Epithelial cell of proximal tubule (primary cell): Measurements from ENCODE around the gene DGLUCY. TPM values are rescaled to one million over a fixed set of nuclear protein-coding genes. Genes with fewer than 3 reads are reported as not detected.
"Not testable (repeated sequence)": the region's sequence is repeated elsewhere in the genome, so short reads cannot be mapped to it uniquely, and the experiment has no call there.

Source experiments
- DNase-seq: peaks from one replicate; pipeline ENCODE4 v3.0.0-alpha.2; 2011; ENCODE audit warnings: low read depth
- H3K4me3 ChIP-seq: 2 replicates; pipeline ENCODE4 v1.5.1; 2011; ENCODE audit warnings: low read depth, mild to moderate bottlenecking, low read length
- total RNA-seq: library from RNA; depleted of rRNA; stranded (reverse); fragments of >200 nt; gene quantifications from 2 replicates; pipeline ENCODE4 v1.2.3, GENCODE V29; 2015
- TF ChIP-seq, protein P1 (sequence below): conservative IDR thresholded peaks from 2 replicates; pipeline ENCODE4 v1.5.1; 2012; ENCODE audit warnings: low read depth, mild to moderate bottlenecking, low read length

Gene DGLUCY
- total RNA-seq, 1 donor from 2014 or later: 21.6 TPM

DNA sequence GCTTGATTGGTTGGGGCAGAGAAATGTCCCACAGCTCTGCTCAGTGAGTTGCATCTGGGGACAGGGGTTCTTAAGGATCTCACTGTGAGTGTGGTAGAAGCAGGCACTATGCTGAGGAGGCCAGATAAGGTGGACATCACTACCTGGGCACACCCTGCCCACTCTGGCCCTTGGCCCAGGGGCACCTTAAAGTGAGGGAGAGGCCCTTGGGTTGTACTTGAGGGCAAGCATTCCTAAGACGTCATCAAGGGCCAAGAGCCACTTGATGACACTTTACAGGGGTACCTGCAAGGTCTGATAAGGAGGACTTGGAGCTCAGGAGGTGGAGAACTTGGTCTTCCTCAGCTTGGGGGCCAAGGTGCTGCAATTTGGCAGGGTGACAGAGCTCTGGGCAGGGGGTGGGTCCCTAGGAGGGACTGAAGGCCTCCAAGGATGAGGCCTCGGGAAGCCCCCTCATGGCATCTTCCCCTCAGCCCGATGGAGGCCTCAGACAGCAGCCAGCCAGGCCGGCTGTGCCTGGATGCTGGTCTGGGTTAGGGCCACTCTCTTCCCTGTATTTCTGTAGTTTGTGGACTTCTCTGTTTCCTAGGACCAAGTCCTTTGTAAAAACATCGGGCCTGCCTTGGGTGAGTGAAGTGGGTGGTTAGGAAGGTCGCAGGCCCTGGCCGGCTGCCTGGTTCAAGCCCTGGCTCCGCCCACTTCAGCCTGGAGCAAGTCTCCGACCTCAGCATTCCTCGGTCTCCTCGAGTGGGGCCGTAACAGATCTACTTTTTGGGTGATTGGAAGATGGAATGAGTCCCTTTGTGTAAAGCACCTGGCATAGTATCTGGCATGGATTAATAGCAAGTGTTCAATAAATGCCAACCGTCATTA, 105.9 kb downstream of the DGLUCY start:
- TF ChIP-seq, protein P1, sequence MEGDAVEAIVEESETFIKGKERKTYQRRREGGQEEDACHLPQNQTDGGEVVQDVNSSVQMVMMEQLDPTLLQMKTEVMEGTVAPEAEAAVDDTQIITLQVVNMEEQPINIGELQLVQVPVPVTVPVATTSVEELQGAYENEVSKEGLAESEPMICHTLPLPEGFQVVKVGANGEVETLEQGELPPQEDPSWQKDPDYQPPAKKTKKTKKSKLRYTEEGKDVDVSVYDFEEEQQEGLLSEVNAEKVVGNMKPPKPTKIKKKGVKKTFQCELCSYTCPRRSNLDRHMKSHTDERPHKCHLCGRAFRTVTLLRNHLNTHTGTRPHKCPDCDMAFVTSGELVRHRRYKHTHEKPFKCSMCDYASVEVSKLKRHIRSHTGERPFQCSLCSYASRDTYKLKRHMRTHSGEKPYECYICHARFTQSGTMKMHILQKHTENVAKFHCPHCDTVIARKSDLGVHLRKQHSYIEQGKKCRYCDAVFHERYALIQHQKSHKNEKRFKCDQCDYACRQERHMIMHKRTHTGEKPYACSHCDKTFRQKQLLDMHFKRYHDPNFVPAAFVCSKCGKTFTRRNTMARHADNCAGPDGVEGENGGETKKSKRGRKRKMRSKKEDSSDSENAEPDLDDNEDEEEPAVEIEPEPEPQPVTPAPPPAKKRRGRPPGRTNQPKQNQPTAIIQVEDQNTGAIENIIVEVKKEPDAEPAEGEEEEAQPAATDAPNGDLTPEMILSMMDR: no peak
- DNase-seq: no peak

DNA sequence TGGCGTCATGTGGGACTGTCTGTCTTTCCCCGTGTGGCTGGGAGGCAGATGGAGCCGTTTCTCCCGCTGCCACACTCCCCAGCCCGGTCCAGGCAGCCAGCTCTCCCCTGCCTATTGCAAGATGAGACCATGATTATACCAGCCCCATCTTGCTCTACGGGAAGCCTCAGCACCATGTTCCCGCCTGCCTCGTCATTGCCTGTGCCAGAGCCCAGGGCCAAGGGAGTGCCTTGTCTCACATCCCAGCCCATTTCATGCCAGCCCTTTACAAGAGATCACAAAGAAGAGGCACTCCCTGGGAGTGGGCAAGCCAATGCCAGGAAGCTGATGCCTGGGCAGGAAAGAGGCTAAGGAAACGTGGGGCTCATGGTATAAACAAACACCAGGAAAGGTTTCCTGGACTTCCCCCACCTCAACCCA, 106.7 kb downstream of the DGLUCY start:
- no peak for DNase-seq
- H3K4me3 ChIP-seq: no peak overlapping the region
- TF ChIP-seq, protein P1: no peak

More for the DNA sequence above, 105.9 kb downstream of the DGLUCY start:
- H3K4me3 ChIP-seq: no peak overlapping the region

DNA sequence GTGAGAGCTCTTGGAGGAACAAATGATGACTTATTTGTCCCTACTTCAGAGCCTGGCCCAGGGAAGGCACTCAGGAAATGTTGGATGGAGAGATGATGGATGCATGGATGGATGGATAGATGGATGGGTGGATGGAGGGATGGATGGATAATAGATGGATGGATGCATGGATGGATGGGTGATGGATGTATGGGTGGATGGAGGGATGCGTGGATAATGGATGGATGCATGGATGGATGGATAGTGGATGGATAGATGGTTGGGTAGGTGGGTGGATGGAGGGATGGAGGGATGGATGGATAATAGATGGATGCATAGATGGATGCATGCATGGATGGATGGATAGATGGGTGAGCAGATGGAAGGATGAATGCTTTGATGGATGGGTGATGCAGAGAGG, 107.4 kb downstream of the DGLUCY start:
- DNase-seq: no peak
- no peak overlapping the region for H3K4me3 ChIP-seq
- TF ChIP-seq, protein P1: no peak

DNA sequence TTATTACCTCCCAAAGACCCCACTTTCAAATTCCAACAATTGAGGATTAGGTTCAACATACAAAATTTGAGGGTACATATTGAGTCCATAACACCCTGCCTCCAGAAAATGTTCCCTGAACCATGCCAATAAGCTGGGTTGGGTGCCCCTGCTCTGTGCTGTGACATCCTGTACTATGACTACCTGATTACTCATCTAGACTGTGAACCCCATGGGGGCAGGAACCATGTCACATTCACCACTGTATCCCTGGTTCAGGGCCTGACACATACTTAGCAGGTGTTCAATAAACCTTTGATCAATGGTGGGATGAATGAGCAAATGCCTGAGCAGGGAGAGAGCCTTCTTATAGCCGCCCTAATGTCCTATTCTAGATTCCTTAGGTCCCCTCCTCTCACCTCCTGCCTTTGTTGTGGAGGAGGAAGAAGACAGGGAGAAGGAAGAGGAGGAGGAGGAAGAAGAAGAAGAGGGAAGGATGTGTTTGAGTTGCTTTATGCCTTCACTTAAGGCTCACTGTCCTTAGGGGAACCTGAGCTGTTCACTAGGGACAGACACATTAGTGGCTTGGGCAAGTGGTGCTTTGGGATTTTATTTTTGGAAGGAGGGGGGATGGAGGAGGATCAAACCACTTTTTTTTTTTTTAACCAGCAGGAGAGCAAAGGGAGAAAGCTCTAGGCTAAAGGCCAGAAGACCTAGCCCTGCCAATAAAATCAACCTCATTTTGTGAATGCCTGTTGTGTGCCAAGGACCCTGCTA, 109.3 kb downstream of the DGLUCY start:
- DNase-seq: no peak
- H3K4me3 ChIP-seq: no peak overlapping the region
- TF ChIP-seq, protein P1: no peak

DNA sequence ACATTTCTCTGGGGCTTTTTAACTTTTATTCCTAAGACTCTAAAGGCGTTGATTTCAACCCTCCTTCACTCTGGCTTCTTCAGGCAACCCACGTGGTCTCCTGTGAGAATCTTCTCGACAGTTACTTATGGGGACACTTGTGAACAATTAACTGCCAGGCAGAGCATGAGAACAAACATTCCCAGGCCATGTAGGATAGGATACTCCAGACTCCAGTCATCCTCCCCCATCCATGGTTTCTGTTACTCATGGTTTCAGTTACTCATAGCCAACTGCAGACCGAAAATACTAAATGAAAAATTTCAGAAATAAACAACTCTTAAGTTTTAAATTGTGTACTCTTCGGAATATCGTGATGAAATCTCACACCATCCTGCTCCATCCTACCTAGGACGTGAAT, 111.2 kb downstream of the DGLUCY start:
- no peak overlapping the region for H3K4me3 ChIP-seq
- TF ChIP-seq, protein P1: no peak
- DNase-seq: no peak

DNA sequence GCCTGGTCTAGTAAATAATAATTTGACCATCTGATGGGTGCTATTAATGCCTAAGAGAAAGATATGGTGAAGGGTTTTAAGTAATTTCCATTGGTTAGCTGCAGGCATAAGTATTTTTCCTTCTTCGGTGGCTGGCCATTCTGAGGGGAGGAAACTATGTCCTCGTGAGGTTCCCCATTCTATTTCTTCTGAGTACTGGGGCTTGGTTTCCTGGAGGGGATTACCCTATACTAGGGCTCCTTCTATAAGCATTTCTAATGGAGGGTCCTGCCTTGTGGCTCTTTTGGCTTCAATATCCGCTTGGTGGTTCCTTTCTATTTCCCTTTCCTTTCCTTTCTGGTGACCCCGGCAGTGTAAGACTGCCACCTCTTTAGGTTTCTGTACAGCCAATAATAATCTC, 112.5 kb downstream of the DGLUCY start:
- not testable (repeated sequence) for DNase-seq, H3K4me3 ChIP-seq

DNA sequence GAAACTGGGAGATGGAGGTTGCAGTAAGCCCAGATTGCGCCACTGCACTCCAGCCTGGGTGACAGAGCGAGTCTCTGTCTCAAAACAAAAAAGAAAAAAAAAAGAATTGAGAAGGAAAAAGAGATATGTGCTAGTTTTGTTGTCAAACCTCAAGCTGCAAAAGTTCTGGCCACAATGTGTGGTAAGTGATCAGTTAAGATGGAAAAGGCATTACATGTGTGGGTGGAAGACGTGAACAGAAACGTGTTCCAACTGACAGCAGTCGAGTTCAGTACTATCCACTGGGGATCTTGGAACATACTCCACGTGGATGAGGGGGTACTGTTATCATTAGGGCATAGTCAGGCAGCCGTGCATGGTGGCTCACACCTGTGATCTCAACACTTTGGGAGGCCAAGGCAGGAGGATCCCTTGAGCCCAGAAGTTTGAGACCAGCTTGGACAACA, 113.3 kb downstream of the DGLUCY start:
- H3K4me3 ChIP-seq: no peak overlapping the region
- TF ChIP-seq, protein P1: no peak
- DNase-seq: no peak
